WERI-Rb-1 (cell line): ENCODE data around the gene GALNS.
A peak's percentile ranks its signal among the peaks of the same experiment; 100 is the strongest.

ENCODE experiments used
- DNase-seq: peaks from one replicate; pipeline ENCODE4 v3.0.0-alpha.2; 2020
- H3K27ac ChIP-seq: fragments of 250-450 bp; sonication (Bioruptor Pico); 2 replicates; pipeline ENCODE4 v1.5.1; 2020; ENCODE audit warnings: mild to moderate bottlenecking, moderate library complexity
- H3K27me3 ChIP-seq: fragments of 250-450 bp; sonication (Bioruptor Pico); 2 replicates; pipeline ENCODE4 v1.5.1; 2021; ENCODE audit warnings: mild to moderate bottlenecking, low read depth, moderate library complexity; ENCODE audit not compliant: insufficient read depth, severe bottlenecking
- H3K36me3 ChIP-seq: fragments of 250-450 bp; sonication (Bioruptor Pico); 2 replicates; pipeline ENCODE4 v1.5.1; 2020; ENCODE audit warnings: mild to moderate bottlenecking, moderate library complexity
- H3K4me3 ChIP-seq: 2 replicates; pipeline ENCODE4 v1.5.1; 2011; ENCODE audit warnings: low read depth, mild to moderate bottlenecking, control low read depth, low read length
- H3K9me3 ChIP-seq: fragments of 250-450 bp; sonication (Bioruptor Pico); 2 replicates; pipeline ENCODE4 v1.5.1; 2021; ENCODE audit warnings: mild to moderate bottlenecking, moderate library complexity; ENCODE audit not compliant: severe bottlenecking
- TF ChIP-seq, protein P1 (sequence below): IDR thresholded peaks from 2 replicates; pipeline ENCODE4 v1.5.1; 2011; ENCODE audit warnings: low read depth, mild to moderate bottlenecking, control low read depth, inconsistent platforms, low read length

GALNS gene

GRCh38 chr16:88784074-88784855, 72.5 kb downstream of the GALNS start:
- H3K27ac ChIP-seq = no peak overlapping the region
- no peaks in the 10 kb centered on the region for H3K27me3 ChIP-seq
- peak; percentile 39 for DNase-seq

DNA sequence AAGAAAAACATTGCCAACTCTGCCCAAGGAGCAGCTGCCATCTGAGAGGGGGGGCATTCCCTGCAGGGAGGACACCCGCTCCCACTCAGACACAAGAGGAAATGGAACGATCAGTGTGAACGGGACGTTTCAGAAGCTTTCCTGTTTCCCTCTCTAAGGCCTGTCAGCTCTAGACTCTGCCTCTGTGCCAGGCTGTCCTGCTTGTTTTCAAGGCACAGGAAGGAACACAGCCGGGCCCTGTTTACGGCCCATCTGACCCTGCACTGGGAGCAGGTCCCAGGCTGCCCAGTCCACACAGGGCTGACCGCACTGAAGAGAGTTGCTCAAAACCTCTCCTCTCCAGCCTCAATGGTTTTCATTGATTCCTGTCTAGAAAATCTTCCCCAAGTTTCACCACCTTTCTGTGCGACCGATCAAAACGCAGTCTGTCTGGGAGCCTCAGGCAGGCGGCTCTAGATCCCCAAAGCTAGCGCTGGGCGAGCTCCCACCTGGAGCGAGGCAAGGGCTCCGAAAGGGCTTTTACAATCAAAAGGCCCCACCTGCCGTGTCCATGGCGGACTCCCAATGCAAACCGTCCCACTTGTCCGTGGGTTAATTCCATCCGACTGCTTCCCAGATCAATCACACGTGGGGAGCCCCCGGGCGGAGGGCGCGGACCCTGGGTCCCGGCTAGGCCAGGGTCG, 73.2 kb downstream of the GALNS start:
- DNase-seq = no peak
- TF ChIP-seq, protein P1, sequence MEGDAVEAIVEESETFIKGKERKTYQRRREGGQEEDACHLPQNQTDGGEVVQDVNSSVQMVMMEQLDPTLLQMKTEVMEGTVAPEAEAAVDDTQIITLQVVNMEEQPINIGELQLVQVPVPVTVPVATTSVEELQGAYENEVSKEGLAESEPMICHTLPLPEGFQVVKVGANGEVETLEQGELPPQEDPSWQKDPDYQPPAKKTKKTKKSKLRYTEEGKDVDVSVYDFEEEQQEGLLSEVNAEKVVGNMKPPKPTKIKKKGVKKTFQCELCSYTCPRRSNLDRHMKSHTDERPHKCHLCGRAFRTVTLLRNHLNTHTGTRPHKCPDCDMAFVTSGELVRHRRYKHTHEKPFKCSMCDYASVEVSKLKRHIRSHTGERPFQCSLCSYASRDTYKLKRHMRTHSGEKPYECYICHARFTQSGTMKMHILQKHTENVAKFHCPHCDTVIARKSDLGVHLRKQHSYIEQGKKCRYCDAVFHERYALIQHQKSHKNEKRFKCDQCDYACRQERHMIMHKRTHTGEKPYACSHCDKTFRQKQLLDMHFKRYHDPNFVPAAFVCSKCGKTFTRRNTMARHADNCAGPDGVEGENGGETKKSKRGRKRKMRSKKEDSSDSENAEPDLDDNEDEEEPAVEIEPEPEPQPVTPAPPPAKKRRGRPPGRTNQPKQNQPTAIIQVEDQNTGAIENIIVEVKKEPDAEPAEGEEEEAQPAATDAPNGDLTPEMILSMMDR = no peak
- Histone ChIP-seq H3K27me3 (no peaks in the 10 kb centered on the region), H3K27ac (no peak overlapping the region), H3K9me3 (no peaks in the 10 kb centered on the region), H3K36me3 (no peaks in the 10 kb centered on the region), H3K4me3 (no peak overlapping the region)

More at GRCh38 chr16:88784074-88784855, 72.5 kb downstream of the GALNS start:
- TF ChIP-seq, protein P1 = peak; percentile 31; the same call in 1 of the 2 replicates
- no peaks in the 10 kb centered on the region for H3K9me3 ChIP-seq
- no peaks in the 10 kb centered on the region for H3K36me3 ChIP-seq
- peak overlapping the region; percentile 36 for H3K4me3 ChIP-seq

GRCh38 chr16:88782454-88783390, 74.0 kb downstream of the GALNS start:
- Histone ChIP-seq H3K4me3 (no peak overlapping the region), H3K9me3 (no peaks in the 10 kb centered on the region), H3K27ac (no peak overlapping the region), H3K36me3 (no peaks in the 10 kb centered on the region), H3K27me3 (no peaks in the 10 kb centered on the region)
- TF ChIP-seq, protein P1 = no peak
- DNase-seq = no peak

DNA sequence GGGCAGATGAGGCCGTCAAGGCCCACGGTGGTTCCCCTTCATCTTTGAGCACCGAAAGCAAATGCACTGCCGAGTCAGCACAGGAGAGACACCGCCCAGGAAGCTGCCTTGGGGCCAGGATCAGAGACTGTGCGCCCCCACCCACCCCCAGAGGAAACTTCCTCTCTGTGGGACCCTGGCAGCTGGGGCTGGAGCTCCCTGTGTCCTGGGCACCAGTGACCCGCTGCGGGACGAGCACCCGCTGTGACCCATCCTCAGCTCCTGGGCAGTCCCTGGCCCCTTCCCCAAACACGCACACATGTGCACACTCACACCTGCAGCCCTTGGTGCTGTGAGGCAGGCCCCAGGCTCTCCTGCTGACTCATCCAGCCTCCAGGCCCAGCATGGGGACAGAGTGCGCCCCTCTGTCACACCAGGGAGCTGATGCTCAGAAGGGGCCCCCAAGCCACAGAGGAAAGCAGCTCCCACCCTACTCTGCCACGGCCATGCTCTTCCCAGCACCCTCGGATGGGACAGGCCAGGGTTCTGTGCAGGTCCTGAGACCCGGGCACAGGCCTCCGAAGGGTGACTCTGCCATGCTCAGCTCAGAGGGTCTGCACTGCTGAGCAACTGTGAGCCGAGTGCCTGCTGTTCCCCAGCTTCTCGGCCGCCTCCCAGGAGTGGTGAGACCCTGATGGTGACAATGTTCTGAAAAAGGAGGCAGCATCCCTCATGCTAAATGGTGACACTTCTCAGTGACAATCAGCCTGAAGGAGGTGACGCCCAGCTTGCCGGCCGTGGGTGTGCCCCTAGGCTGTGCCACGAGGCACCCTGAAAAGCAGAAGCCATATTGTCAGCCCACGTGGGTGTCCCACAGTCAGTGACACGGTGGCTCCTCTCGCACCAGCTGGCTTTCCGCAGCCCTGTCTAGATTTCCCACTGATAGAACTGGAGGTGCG, 75.3 kb downstream of the GALNS start:
- H3K27ac ChIP-seq = no peak overlapping the region
- H3K27me3 ChIP-seq = no peaks in the 10 kb centered on the region
- no peaks in the 10 kb centered on the region for H3K9me3 ChIP-seq
- H3K4me3 ChIP-seq = no peak overlapping the region
- DNase-seq = no peak
- no peaks in the 10 kb centered on the region for H3K36me3 ChIP-seq
- TF ChIP-seq, protein P1 = no peak
